ENCODE measurements around the gene PHF14.
"Not testable (repeated sequence)": the region's sequence is repeated elsewhere in the genome, so short reads cannot be mapped to it uniquely, and the experiment has no call there.

Gene PHF14

GRCh38 chr7:10977113-10977512 is 3.4 kb downstream of the PHF14 start:
- DNase-seq (ENCODE audit: low spot score) = no peak

GRCh38 chr7:10981317-10981716 is 7.6 kb downstream of the PHF14 start:
- DNase-seq (ENCODE audit: low spot score) = no peak

GRCh38 chr7:10990748-10991147 is 17.1 kb downstream of the PHF14 start:
- DNase-seq (ENCODE audit: low spot score) = not testable (repeated sequence)

GRCh38 chr7:10995482-10996166 is 22.0 kb downstream of the PHF14 start:
- not testable (repeated sequence) for DNase-seq (ENCODE audit: low spot score)

- DNase-seq (ENCODE audit: low spot score) = no peak
Observed at GRCh38 chr7:10998996-10999757, 25.5 kb downstream of the PHF14 start.

GRCh38 chr7:11005202-11005601 is 31.5 kb downstream of the PHF14 start:
- no peak for DNase-seq (ENCODE audit: low spot score)

- no peak for DNase-seq (ENCODE audit: low spot score)
Observed at GRCh38 chr7:11006291-11006690, 32.6 kb downstream of the PHF14 start.

- no peak for DNase-seq (ENCODE audit: low spot score)
Observed at GRCh38 chr7:11009631-11010030, 36.0 kb downstream of the PHF14 start.

GRCh38 chr7:11021468-11021867 is 47.8 kb downstream of the PHF14 start:
- DNase-seq (ENCODE audit: low spot score) = no peak

- no peak for DNase-seq (ENCODE audit: low spot score)
Observed at GRCh38 chr7:11026452-11027359, 53.0 kb downstream of the PHF14 start.

- DNase-seq (ENCODE audit: low spot score) = no peak
Observed at GRCh38 chr7:11035661-11036060, 62.0 kb downstream of the PHF14 start.

GRCh38 chr7:11039974-11040373 is 66.3 kb downstream of the PHF14 start:
- no peak for DNase-seq (ENCODE audit: low spot score)

- DNase-seq (ENCODE audit: low spot score) = no peak
Observed at GRCh38 chr7:11054033-11054432, 80.4 kb downstream of the PHF14 start.

- no peak for DNase-seq (ENCODE audit: low spot score)
Observed at GRCh38 chr7:11060893-11061292, 87.2 kb downstream of the PHF14 start.

GRCh38 chr7:11062110-11062509 is 88.4 kb downstream of the PHF14 start:
- DNase-seq (ENCODE audit: low spot score) = no peak

- no peak for DNase-seq (ENCODE audit: low spot score)
Observed at GRCh38 chr7:11069591-11069990, 95.9 kb downstream of the PHF14 start.

- DNase-seq (ENCODE audit: low spot score) = peak; percentile 9
Observed at GRCh38 chr7:11077816-11078215, 104.1 kb downstream of the PHF14 start.

- no peak for DNase-seq (ENCODE audit: low spot score)
Observed at GRCh38 chr7:11078247-11078834, 104.7 kb downstream of the PHF14 start.

GRCh38 chr7:11079907-11080306 is 106.2 kb downstream of the PHF14 start:
- no peak for DNase-seq (ENCODE audit: low spot score)

- no peak for DNase-seq (ENCODE audit: low spot score)
Observed at GRCh38 chr7:11082121-11082520, 108.4 kb downstream of the PHF14 start.

- DNase-seq (ENCODE audit: low spot score) = no peak
Observed at GRCh38 chr7:11082552-11083213, 109.0 kb downstream of the PHF14 start.

GRCh38 chr7:11083214-11083568 is 109.5 kb downstream of the PHF14 start:
- no peak for DNase-seq (ENCODE audit: low spot score)
